Measurements from ENCODE around the gene FMNL3.
A peak's percentile ranks its signal among the peaks of the same experiment; 100 is the strongest.

DNA sequence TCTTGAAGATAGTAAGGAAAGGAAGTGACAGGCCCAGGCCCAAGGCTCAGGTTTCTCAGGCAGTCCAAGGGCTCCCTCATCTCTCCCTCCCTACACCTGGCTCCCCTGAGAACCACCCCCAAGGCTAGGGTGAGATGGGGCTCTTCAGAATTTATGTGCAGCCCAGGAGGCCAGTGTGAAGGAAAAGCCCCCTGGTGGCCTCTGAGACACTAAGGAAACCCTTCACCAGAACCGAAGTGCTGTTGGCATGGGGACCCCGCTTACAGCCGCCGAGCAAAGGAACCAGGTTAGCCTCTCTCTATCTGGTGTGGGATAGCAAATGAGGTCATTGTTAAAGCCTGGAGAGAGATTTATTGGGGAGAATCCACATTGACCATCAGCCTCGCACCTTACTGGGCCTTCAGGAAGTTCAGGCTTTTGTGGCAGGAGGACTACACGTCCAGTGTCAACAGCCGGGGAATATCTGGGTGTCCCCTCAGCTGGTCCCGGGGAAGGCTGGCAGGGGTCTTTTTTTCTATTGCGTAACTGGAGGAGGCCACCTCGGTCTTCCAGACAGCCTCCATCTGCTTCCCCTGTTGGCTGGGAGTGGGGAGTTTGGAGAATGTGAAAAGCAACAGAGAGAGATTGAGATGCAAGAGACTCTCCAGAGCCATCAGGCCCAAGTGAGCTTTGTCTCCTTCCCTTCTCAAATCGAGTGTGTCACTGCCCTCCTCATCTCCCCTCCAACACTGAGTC lies 119.9 kb downstream of the FMNL3 start:
- TF ChIP-seq, protein P1, sequence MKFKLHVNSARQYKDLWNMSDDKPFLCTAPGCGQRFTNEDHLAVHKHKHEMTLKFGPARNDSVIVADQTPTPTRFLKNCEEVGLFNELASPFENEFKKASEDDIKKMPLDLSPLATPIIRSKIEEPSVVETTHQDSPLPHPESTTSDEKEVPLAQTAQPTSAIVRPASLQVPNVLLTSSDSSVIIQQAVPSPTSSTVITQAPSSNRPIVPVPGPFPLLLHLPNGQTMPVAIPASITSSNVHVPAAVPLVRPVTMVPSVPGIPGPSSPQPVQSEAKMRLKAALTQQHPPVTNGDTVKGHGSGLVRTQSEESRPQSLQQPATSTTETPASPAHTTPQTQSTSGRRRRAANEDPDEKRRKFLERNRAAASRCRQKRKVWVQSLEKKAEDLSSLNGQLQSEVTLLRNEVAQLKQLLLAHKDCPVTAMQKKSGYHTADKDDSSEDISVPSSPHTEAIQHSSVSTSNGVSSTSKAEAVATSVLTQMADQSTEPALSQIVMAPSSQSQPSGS (CRISPR knock-in tag; IDR thresholded peaks at IDR 0.05), result no peak
- TF ChIP-seq ZNF138 (CRISPR knock-in tag; IDR thresholded peaks at IDR 0.05; ENCODE audit: low read depth), result no peak
- peak; percentile 34 for TF ChIP-seq CEBPB (IDR thresholded peaks at IDR 0.05; ENCODE audit: borderline replicate concordance, low read depth, low read length)
- TF ChIP-seq ZSCAN31 (CRISPR knock-in tag; IDR thresholded peaks at IDR 0.05; ENCODE audit: low read depth), result no peak
- no peak for TF ChIP-seq EZH2 (conservative IDR thresholded peaks at IDR 0.05; ENCODE audit: low read depth, low read length)
- TF ChIP-seq ZNF672 (CRISPR knock-in tag; IDR thresholded peaks at IDR 0.05), result no peak
- TF ChIP-seq, protein P2, sequence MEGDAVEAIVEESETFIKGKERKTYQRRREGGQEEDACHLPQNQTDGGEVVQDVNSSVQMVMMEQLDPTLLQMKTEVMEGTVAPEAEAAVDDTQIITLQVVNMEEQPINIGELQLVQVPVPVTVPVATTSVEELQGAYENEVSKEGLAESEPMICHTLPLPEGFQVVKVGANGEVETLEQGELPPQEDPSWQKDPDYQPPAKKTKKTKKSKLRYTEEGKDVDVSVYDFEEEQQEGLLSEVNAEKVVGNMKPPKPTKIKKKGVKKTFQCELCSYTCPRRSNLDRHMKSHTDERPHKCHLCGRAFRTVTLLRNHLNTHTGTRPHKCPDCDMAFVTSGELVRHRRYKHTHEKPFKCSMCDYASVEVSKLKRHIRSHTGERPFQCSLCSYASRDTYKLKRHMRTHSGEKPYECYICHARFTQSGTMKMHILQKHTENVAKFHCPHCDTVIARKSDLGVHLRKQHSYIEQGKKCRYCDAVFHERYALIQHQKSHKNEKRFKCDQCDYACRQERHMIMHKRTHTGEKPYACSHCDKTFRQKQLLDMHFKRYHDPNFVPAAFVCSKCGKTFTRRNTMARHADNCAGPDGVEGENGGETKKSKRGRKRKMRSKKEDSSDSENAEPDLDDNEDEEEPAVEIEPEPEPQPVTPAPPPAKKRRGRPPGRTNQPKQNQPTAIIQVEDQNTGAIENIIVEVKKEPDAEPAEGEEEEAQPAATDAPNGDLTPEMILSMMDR (CRISPR knock-in tag; IDR thresholded peaks at IDR 0.05), result no peak
- TF ChIP-seq ZNF205 (CRISPR knock-in tag; IDR thresholded peaks at IDR 0.05), result no peak
- TF ChIP-seq KDM5A (IDR thresholded peaks at IDR 0.05; ENCODE audit: borderline replicate concordance, low read length), result no peak
- TF ChIP-seq, protein P3, sequence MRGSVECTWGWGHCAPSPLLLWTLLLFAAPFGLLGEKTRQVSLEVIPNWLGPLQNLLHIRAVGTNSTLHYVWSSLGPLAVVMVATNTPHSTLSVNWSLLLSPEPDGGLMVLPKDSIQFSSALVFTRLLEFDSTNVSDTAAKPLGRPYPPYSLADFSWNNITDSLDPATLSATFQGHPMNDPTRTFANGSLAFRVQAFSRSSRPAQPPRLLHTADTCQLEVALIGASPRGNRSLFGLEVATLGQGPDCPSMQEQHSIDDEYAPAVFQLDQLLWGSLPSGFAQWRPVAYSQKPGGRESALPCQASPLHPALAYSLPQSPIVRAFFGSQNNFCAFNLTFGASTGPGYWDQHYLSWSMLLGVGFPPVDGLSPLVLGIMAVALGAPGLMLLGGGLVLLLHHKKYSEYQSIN (CRISPR knock-in tag; IDR thresholded peaks at IDR 0.05; ENCODE audit: borderline replicate concordance), result no peak
- TF ChIP-seq, protein P4, sequence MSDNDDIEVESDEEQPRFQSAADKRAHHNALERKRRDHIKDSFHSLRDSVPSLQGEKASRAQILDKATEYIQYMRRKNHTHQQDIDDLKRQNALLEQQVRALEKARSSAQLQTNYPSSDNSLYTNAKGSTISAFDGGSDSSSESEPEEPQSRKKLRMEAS (IDR thresholded peaks at IDR 0.05), result no peak
- TF ChIP-seq FOXA3 (CRISPR knock-in tag; IDR thresholded peaks at IDR 0.05), result no peak
- TF ChIP-seq SRF (IDR thresholded peaks at IDR 0.05; ENCODE audit: low read depth, low read length), result no peak
- no peak for TF ChIP-seq HES4 (CRISPR knock-in tag; IDR thresholded peaks at IDR 0.05; ENCODE audit: borderline replicate concordance)
